Fibroblast of pulmonary artery (primary cell): Measurements from ENCODE around the gene ASTN2.
"Not testable (repeated sequence)": the region's sequence is repeated elsewhere in the genome, so short reads cannot be mapped to it uniquely, and the experiment has no call there.

Experiments
- DNase-seq: peaks from one replicate; pipeline ENCODE4 v3.0.0-alpha.2; 2010; ENCODE audit warnings: low read depth
- H3K4me3 ChIP-seq: replicated peaks from 2 replicates; pipeline ENCODE4 v1.5.1; 2011; ENCODE audit warnings: low read depth, mild to moderate bottlenecking, control low read depth, low read length, moderate library complexity
- TF ChIP-seq, protein P1 (sequence below): IDR thresholded peaks from 2 replicates; pipeline ENCODE4 v1.5.1; 2011; ENCODE audit warnings: mild to moderate bottlenecking, control low read depth, low read length, inconsistent platforms; ENCODE audit errors: missing control alignments

The ASTN2 gene

DNA sequence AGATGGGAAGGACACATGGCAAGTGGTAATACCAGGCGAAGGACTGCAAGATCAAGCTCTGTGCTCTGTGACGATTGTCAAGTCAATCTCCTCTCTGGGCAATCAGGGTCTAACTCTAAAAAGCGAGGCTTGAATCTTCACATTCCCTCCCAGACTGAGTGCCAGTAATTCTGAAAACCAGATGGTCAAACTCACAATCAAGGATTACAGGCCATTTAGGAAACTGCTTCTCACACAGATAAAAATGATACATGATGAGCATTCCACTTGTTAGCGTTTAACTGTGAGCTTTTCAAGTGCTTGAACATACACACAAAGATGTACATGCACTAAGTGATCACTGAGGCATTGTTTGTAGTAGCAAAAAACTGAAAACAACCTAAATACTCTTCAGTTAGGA is 517.7 kb downstream of the ASTN2 start:
- no peak overlapping the region for H3K4me3 ChIP-seq
- TF ChIP-seq, protein P1, sequence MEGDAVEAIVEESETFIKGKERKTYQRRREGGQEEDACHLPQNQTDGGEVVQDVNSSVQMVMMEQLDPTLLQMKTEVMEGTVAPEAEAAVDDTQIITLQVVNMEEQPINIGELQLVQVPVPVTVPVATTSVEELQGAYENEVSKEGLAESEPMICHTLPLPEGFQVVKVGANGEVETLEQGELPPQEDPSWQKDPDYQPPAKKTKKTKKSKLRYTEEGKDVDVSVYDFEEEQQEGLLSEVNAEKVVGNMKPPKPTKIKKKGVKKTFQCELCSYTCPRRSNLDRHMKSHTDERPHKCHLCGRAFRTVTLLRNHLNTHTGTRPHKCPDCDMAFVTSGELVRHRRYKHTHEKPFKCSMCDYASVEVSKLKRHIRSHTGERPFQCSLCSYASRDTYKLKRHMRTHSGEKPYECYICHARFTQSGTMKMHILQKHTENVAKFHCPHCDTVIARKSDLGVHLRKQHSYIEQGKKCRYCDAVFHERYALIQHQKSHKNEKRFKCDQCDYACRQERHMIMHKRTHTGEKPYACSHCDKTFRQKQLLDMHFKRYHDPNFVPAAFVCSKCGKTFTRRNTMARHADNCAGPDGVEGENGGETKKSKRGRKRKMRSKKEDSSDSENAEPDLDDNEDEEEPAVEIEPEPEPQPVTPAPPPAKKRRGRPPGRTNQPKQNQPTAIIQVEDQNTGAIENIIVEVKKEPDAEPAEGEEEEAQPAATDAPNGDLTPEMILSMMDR, result no peak
- no peak for DNase-seq

DNA sequence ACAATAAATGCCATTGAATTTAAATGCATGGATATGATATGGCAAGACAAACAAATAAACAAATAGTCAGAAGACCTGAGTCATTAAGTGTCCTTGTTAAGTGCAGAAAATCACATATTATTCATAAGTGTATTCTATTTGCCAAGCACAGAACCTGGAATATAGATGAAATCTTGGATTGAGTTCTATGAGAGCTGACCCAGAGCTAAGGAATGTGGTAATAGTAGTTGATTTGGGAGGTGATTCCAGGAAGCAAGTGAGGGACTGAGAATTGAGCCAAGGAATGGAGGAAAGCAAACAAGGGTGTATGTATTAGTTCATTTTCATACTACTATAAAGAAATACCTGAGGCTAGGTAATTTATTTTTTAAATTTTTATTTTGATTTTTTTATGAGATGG is 518.9 kb downstream of the ASTN2 start:
- no peak for DNase-seq
- TF ChIP-seq, protein P1, result no peak
- no peak overlapping the region for H3K4me3 ChIP-seq

DNA sequence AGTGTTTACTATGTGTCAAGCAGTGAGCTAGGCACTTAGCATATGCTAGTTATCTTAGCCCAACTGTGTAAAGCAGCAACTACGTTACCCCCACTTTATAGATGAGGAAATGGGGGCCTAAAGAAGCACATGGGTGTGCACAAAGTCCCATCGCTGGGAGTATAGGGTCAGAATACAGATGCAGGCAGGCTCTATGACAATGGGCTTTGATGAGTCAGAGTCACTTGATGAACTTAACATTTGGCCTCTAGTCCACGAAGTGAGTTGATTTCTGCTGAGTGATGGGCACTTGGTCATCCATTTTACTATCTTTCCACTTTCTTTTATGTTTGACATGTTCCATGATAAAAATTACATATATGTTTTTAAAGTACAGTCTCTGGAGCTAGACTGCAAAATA is 523.4 kb downstream of the ASTN2 start:
- H3K4me3 ChIP-seq, result no peak overlapping the region
- TF ChIP-seq, protein P1, result no peak
- no peak for DNase-seq

DNA sequence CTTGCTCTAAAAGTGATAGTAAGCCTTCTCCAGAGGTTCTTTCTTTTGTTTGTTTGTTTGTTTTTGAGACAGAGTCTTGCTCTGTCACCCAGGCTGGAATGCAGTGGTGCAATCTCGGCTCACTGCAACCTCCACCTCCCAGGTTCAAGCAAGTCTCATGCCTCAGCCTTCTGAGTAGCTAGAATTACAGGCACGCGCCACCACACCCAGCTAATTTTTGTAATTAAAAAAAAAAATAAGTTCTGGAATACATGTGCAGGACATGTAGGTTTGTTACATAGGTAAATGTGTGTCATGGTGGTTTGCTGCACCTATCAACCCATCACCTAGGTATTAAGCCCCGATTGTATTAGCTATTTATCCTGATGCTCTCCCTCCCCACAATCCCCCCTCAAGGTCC is 526.4 kb downstream of the ASTN2 start:
- DNase-seq, result not testable (repeated sequence)

DNA sequence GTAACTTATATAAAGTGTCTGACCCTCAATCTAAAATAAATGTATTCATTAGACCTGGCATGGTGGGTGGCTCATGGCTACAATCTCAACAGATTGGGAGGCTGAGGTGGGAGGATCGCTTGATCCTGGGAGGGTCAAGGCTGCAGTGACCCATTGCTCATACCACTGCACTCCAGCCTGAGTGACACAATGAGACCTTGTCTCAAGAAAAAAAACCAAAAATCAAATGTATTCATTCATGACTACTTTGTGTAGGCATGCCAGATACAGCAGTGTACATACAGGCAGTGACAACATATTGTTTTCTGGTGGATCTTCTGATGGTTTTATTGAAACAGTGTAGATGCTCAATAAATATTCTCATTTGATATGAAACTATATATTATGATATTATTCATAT is 526.8 kb downstream of the ASTN2 start:
- TF ChIP-seq, protein P1, result no peak
- no peak overlapping the region for H3K4me3 ChIP-seq
- DNase-seq, result no peak

More for the DNA sequence above, 526.4 kb downstream of the ASTN2 start:
- H3K4me3 ChIP-seq, result not testable (repeated sequence)

DNA sequence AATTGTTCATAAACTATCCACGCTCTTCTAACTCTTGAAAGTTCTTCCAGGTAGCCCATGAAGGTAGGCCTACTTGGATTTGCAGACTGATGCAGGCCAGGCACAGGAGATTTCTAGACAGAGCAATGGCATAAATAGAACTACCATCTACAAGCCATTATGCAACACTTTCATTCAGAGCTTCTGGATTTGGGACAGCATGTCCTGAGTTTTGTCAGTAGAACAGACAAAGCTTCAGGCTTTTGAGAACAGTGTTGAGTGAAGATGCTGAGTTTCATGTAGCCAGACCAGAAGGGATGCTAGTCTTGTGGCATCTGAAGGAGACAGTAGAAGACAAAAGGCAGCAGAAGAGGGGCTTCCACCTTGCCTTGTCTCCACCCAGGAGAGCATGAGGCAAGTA is 531.2 kb downstream of the ASTN2 start:
- TF ChIP-seq, protein P1, result no peak
- H3K4me3 ChIP-seq, result no peak overlapping the region
- no peak for DNase-seq

DNA sequence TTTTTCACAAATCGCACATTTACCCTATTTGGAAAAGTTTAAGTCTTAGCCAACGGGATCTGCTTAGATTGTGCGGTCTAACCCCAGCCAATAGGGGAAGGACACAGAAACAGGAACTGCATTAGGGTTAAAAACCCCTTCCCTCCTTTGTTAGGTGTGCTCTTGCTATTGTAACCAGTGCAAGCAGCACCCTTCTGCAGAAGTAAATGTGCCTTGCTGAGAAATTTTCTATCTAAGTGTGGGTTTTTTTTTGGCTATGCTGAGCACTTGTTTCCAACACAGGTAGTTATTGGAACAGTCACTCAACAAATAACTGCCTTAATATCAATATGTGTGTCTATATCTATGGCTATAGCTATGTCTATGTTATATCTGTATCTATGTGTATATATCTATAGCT is 537.8 kb downstream of the ASTN2 start:
- no peak overlapping the region for H3K4me3 ChIP-seq
- TF ChIP-seq, protein P1, result no peak
- no peak for DNase-seq

DNA sequence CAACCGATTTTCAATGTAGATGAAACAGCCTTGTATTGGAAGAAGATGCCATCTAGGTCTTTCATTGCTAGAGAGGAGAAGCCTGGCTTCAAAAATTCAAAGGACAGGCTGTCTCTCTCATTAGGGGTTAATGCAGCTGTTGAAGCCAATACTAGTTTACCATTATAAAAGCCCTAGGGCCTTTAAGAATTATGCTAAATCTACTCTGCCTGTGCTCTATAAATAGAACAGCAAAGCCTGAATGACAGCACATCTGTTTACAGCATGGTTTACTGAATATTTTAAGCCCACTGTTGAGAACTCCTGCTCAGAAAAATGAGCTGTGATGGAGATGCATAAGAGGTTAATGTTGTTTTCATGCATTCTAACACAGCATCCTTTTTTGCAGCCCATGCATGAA is 539.3 kb downstream of the ASTN2 start:
- no peak for DNase-seq
- TF ChIP-seq, protein P1, result no peak
- no peak overlapping the region for H3K4me3 ChIP-seq
